Ecto neural progenitor cell (in vitro differentiated cells): ENCODE measurements around the gene OR2V2.
"Not testable (repeated sequence)": the region's sequence is repeated elsewhere in the genome, so short reads cannot be mapped to it uniquely, and the experiment has no call there.

Experiments used
- DNase-seq: peaks from one replicate; pipeline ENCODE4 v3.0.0-alpha.2; 2018; ENCODE audit warnings: low spot score

Gene OR2V2

DNA sequence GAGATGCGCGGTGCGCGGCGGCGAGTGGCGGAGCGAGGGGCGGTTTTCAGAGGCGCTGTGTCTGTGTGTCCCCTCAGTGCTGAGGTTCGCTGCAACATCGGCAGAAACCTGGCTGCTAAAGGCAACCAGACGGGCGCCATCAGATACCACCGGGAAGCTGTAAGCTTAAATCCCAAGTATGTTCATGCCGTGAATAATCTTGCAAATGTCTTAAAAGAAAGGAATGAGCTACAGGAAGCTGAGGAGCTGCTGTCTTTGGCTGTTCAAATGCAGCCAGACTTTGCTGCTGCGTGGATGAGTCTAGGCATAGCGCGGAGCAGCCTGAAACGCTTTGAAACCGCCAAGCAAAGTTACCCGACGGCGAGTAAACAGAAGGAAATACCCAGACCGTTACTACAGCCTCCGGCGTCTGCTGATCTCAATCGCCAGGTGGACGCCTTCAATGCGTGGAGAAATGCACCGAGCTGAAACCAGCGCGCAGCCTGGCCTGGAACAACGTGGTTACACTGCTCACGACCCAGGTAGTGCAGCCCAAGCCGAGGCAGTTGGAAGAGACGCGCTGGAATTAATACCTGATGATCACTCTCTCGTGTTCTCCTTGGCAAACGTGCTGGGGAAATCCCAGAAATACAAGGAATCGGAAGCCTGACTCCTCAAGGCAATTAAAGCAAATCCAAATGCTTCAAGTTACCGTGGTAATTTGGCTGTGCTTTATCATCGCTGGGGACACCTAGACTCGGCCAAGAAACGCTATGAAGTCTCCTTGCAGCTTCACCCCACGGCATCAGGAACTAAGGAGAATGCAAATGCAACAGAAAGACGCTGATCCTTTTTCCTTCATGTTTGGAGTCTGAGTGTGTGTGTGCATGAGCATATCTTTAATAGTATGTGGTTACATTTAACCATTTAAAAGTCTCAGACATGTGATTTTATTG lies 32.3 kb upstream of the OR2V2 start:
- DNase-seq, result no peak

DNA sequence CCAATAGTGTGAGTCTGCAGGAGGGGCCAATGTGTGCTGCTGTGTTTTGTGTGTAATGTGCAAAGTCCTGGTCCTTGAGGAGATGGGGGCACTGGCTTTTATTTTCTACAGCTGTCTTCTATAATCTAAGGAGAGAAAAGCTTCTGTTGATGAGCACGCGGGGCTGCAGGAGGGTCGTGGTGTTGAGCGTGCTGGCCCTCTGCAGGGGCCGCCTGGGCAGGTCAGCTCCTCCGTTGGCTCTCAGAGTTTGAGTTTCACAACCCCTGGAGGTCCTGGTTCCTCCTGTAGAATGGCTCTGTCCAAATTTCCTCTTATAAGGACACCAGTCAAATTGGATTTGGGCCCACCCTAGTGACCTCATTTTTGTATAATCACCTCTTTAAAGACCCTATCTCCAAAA lies 29.0 kb upstream of the OR2V2 start:
- DNase-seq, result no peak

DNA sequence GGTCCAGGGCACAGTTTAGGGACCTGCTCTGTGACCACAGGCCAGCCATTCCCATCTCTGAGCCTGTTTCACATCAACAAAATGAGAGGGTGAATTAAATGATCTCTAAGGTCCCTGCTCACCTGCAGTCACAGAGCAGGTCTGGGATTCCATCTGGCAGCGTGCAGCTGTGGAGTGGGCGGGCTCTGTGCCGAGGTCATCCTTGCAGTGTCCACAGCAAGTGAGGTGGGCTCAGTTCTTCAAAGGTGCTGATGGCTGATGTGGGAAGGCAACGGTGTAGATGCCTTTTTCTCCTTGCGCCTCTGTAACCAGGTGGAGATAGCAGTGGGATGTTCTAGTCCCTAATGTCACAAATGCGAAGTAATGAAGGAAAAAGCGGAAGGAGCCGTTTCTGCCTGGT lies 28.3 kb upstream of the OR2V2 start:
- DNase-seq, result no peak

DNA sequence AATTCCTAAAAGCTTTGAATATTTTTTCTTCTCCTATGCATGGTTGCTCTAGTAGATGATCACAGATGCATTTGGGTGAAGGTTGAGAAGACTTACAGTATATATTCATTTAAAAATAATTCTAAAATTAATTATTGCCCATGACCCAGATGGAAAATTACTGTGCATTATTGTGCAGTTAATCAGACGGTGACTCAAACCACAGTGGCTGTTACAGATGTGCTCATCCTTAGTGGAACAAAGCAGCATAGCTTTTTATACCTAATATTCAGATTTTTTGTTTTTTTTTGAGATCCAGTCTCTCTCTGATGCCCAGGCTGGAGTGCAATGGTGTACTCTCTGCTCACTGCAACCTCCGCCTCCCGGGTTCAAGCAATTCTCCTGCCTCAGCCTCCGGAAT lies 27.1 kb upstream of the OR2V2 start:
- no peak for DNase-seq

DNA sequence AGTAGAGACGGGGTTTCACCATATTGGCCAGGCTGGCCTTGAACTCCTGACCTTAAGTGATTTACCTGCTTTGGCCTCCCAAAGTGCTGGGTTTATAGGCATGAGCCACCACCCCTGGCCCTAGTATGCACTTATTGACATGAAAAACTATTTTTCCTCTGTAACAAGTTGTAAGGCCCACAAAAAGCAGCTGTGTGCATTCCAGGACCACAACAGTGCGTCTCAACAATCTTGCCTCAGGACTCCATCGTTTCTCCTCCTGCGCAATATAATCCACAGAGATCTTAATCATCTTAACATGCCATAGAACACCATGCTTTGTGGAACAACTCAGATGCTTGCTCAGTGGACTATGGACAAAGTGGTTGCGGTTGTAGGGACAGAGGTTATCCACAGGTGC lies 26.6 kb upstream of the OR2V2 start:
- DNase-seq, result no peak

DNA sequence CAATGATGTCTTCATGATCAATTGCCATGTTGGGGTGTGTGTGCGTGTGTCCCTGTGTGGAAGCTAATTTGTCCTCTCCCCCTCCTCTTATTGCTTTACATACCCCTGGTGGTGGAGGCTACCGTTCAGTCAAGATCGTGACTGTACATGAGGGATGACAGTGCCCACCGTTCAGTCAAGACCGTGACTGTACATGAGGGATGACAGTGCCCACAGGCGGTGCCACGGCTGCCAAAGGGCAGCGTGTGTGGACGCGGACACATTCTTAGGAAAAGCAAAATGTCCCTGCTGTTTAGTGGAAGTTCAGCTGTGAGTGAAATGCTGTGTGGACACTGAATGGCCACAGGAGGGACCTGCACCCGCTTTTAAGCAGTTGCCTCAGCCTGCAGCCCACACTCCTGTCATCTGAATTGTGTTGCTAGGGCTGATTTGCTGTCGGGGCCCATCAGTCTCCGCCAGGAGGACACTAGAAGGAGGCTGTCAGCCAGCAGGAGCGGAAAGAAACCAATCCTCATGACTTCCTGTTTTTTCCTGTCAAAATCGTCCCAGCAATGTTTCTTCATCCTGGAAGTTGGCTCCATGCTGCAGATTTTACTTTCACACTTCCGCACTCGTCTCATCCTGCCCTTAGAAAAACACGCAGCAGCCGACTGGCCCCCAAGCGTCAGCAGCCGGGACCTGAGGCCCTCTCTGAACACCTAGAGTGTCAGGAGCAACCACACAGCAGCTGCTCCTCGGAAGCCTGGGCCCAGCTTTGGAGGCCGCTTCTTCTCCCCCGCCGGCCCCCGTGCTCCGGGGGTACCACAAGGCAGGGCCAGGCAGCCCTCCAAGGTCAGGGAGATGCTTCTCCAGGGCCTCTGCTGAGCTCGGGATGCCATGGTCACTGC lies 25.5 kb upstream of the OR2V2 start:
- no peak for DNase-seq

DNA sequence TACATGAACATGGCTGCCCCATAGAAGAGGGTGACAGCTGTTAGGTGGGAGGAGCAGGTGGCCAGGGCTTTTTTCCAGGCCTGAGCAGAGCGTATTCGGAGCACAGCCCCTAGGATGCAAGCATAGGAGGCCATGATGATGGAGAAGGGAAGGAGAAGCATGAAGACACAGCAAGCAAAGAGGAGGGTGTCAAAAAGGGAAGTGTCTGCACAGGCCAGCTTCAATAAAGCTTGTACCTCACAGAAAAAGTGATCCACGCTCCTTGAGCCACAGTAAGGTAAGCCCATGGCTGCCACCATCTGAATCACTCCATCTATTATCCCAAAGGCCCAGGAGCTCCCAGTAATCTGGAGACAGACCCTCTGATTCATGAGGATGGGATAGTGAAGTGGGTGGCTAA lies 22.9 kb upstream of the OR2V2 start:
- no peak for DNase-seq

DNA sequence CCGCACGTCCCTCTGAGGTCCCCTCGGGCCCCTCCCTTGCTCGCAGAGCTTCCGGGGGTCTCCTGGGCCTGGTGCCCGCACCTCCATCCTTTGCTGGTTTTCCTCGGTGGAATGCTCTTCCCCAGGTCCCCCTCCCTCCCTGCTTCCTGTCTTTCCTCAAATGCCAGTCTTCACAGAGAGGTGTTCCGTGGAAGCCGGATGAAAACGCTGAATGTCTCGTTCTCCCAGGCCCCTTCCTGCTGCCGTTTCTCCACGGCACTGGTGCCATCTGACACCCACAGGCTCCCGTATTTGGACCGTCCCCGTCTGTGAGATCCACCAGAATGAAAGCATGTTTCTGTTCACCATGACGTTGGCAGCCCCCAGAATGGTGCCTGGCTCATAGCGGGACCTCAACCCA lies 20.5 kb upstream of the OR2V2 start:
- no peak for DNase-seq

DNA sequence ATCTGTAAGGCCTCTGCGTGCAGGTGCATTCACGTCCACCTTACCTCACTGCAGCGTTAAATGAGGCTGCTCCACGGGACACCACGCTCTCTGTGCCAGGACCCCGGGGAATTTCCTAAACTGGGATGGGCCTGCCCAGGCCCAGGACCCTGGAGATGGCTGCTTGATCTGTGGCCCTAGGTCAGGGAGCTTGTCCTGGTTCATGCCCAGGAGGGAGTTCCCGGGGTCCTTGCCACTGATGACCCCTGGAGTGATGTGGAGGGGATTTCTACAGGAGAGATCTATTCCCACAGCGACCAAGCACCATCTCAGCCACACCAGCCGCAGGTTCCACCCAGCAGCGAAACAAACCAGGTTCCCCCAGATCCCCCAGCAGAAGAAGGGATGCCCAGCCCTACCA lies 19.9 kb upstream of the OR2V2 start:
- DNase-seq, result no peak

DNA sequence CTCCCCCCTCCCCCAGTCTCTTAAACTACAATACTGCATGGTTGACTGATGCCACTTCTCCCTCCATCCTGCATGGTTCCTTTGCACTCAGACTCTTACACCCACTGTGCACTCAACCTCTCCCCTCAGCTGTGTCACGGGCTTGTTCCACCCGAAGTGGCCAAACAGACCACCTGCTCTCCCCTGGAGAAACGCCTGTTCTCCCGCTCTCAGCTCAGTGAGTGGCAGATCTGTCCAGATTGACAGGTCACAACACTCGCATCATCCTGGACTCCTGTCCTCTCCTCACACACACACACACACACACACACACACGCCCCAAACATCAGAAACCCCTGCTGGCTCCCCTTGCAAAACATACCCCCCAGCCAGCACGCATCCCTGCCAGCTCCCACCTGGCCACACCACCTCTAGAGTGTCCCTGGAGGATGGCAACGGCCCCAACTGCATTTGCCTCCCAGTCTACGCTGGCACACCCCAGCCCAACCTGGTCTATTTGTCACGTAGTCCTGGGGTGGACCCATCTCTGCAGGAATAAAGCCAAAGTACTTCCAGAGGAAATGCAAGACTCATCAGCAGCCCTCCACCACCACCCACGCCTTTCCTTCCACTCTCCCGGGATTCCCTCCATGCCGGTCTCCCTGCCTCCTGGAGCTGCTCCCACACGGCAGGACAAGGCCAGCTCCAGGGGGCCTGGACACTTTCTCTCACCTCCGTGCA lies 19.3 kb upstream of the OR2V2 start:
- no peak for DNase-seq

DNA sequence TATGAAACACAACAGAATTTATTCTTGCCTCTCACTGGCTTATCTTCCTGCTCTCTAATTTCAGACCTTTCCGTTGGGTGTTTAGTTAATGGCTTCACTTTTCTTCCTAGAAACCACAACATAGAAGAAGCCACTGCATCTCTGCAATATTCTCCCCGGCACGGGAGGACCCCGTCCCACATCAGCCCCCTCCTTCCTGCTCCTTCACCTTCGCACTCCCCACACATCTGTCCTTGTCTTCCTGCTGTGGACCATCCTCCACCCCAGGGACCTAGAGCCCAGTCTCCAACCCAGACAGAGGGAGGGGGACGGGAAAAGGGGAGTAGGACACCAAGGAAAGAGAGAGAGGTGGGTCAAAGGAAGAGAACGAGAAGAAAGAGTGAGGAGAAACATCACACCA lies 17.8 kb upstream of the OR2V2 start:
- DNase-seq, result no peak

DNA sequence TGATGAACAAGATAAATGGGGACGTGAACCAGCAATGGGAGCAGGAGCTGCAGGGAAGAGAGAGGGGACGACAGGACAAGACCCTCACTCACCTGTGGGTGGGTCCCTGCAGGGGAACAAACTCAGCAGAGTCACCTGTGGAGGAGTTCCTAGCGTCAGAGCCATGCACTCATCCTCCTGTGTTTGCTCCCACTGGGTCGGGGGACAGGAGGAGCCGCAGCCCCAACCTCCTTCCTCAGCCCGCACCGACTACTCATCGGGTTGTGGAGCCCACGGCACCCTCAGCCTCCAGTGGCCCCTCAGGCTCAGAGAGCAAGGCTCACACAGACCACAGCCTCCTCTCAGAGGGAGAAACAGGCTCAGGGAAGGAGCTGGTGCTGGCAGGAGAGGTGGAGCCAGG lies 17.3 kb upstream of the OR2V2 start:
- not testable (repeated sequence) for DNase-seq

DNA sequence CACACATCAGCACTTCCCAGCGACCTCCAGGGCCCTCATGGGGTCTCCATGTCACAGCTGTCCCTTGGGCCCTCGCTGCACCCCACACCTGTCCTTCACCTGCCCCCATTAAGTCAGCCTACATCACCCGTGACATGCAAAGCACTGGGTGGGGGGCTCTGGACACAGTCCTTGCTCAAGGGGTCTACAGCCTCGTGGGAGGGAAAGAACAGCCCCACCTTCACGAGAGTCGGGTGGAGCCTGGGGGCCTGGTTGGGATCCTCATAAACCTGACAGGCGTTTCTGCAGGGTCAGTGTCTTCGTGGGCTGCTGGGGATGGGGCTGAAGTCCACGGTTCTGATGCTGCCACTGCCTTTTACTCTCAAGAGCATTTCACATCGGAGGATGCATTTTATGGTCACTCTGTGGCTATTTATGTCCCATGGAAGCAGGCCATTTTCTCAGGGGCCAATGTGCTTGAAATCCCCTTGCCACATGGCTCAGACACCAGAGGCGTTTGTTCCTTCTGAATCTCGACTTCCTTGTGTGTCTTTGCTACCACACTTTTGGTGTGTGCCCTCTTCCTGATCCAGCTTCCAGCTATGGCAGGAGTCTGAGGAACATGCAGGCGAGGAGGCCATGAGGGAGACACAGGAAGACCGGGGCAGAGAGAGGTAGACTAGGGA lies 16.4 kb upstream of the OR2V2 start, which contains the start of gene OR2V1:
OR2V1 (minus strand) TSS at position 338 of the 665 bp plus-strand sequence. CDS start 5,865 bp downstream, outside the sequence.
- no peak for DNase-seq

DNA sequence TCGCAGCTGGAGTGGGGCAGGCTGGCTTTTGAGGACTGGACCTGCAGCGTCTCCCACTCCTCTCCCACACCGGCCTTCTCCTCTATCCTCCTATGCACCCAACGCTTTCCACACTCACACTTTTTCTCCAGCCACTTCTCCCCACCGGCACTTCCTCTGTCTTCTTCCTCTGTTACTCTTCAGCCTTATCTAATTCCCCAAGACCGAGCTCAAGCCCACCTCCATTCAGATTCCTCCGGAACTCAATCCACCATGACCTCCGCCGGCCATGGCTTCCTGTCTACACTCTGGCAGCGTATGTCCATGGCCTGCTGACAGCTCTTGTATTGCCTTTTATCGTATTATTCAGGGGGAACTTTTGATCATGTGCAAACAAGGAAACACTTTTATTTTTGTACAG lies 15.9 kb upstream of the OR2V2 start:
- DNase-seq, result no peak

DNA sequence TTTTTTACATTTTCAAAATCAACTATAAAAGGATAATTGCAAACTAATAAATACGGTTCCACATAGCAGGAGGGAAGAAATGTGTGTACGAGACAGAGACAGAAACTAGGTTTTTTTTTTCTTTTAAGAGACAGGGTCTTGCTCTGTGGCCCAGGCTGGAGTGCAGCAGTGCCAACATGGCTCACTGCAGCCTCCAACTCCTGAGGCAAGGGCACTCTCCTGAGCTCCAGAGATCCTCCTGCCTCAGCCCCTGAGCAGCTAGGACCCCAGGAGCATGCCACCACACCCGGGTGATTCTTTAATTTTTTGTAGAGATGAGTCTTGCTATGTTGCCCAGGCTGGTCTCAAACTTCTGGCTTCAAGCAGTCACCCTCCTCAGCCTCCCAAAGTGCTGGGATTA lies 14.3 kb upstream of the OR2V2 start:
- DNase-seq, result no peak

DNA sequence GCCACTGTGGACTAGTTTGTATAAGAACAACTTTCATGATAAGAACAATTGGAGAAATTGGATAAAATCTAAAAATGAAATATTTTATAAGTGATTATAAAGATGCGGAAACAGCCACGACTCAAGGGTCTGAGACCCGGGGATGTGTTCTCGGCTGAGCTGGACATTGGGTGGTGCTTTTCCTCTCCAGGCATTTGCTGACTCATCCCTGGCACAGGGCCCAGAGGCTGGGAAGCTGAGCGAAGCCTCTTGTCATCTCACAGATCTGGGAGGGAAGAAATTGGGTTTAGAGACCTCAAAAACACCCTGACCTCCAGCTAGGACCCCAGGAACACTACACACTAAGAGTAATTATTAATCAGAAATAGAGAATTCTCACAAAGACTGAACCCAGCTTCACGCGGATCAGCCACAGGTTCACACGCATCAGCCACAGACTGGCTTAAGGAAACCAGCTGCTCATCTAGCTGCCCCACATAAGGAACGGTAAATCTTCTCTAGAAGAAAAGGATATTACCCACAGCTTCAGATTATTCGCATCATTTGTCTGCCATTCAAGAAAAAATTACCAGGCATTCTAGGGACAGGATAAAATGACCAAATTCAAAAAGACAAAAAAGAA lies 13.7 kb upstream of the OR2V2 start:
- no peak for DNase-seq

DNA sequence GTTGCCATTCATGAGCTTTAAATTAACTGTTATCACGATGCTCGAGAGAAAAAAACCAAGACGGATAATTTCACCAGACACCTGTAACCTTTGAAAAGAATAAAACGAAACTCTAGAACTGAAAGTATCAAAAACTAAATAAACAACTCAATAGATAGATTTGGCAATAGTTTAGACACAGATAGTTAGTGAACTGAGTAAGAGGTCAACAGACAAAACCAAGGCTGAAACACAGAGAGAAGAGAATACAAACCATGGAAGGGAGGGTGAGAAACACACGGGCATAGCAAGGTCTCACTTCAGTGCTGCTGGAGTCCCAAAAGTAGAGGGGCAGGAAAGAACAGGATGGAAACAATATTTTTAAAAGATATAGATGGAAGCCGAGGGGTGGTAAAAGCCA lies 13.1 kb upstream of the OR2V2 start:
- no peak for DNase-seq

DNA sequence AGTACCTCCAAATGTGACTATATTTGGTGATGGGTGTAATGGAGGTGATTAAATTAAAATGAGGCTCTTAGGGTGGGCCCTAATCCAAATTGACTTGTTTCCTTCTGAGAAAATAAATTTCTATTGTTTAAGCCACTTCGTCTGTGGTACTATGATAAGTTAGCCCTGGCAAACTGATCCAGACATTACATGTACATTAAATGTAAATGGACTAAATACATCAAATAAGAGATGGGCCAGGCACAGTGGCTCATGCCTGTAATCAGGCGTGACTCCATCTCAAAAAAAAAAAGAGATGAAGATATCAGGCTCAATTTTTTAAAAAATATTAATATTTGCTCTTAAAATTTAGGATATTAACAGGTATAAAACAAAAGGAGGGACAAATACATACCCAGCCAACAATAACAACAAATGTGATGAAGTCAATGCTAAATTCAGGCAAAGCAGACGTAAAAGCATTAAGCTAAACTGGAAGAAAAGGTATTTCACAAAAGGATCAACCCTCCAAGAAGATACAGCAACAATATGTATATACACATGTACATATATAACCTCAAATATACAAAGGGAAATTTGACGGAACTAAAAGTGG lies 10.9 kb upstream of the OR2V2 start:
- no peak for DNase-seq

DNA sequence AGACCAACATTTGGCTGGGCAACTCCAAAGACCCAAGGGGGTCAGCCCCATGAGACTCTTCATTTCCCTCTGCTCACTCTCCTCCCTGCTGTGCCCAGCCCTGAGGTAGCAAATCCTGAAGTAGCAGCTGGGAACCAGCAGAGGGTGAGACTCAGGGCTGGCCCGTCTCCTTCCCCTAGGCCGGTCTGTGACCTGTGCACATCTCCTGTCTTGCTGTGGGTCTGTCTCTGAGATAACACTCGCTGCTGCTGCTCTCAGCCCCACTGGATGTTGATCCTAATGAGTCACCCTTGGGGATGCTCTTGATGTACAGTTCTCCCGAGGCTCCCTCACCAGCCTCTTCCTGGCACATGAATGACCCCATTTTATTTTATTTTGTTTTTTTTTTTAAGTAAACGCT lies 9.1 kb upstream of the OR2V2 start:
- DNase-seq, result no peak

DNA sequence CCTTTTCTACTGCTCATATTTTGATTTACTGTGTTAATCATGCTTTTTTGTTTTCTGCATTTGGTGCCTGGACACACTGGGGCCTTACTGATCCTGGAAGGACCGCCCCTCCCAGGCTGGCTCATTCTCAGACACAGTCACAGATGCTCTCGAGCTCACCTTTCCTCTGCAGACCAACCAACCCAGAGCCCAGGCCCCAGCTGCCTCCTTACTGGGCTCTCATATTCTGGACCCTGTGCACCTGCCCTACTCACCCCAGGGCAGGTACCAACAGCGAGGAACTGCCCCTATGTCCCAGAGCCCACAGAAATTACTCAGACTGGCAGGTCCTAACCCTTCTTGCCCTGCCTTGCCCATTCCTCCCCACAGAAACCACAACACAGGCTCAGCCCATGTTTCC lies 6.6 kb upstream of the OR2V2 start:
- no peak for DNase-seq

DNA sequence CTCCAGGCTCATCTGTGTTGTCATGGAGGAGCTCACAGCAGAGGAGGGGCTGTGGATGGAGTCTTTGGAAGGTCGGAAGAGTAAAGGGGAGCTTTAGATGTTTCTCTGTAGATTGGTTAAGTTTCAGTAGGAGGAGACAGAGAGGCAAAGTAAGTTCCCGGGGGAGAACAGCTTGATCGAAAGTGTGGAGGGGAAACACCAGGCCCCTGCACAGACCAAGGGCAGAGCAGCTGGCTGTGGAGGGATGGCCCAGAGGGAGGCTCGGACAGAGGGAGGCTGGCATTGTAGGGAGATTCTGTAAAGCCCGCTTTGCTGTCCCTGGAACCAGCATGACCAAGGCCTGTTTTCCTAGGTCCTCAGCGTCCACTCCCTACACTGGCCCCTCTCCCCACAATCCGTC lies 5.3 kb upstream of the OR2V2 start:
- no peak for DNase-seq
